Measurements from ENCODE around the gene SLC25A52. TPM values are rescaled to one million over a fixed set of nuclear protein-coding genes. Genes with fewer than 3 reads are reported as not detected.

Gene SLC25A52
- total RNA-seq, 2 experiments from 2014 or later, result not detected

DNA sequence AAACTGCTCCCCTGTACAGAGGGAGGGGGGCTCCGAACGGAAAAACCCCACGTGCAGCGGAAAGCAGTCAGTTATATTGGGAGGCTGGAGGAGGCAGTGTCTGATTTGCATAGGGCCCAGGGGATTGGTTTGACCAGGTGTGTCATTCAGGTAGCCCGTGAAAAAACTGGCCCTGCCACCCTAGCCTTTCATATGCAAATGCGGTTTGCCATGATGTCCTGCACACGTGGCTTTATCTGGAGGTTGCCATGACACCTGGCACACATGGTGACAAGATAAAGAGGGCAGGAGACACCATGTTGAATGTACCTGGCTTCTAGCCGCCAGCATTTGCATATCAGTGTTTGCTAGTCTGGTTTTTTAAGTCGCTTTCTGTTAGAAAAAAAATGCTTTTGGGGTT is 20.5 kb downstream of the SLC25A52 start:
- Histone ChIP-seq H3K4me2 (ENCODE audit: low read length) (0 out of 2 replicates have a peak overlapping the region, but pooled peaks have one; percentile 16), H3K4me3 (ENCODE audit: low read depth, low read length, poor library complexity, severe bottlenecking) (no peak overlapping the region), H3K36me3 (ENCODE audit: insufficient read depth, low read length) (no peaks in the 10 kb centered on the region; the same call in 1 of the 2 replicates), H3K9me3 (ENCODE audit: low read length) (no peaks in the 10 kb centered on the region), H2AFZ (ENCODE audit: low read length) (peak overlapping the region; percentile 61), H4K20me1 (ENCODE audit: insufficient read depth, low read length) (no peaks in the 10 kb centered on the region), H3K9me2 (ENCODE audit: insufficient read depth, low read length) (no peaks in the 10 kb centered on the region), H3K4me1 (ENCODE audit: insufficient read depth, low read length, poor library complexity, severe bottlenecking) (peaks cover 14% of the 10 kb centered on the region), H3K79me2 (ENCODE audit: insufficient read depth, low read depth, low read length) (no peaks in the 10 kb centered on the region), H3K27ac (ENCODE audit: low read depth, low read length, poor library complexity, severe bottlenecking) (no peak overlapping the region)
- ChIA-PET CTCF (ENCODE audit: unreplicated experiment) (no interaction called here), POLR2A (no interaction called here)
- TF ChIP-seq EZH2phosphoT487 (IDR thresholded peaks at IDR 0.05; ENCODE audit: borderline replicate concordance, low read depth, low read length), result no peak
- intact Hi-C loops (cut with micrococcal nuclease; ENCODE audit: unreplicated experiment), result no loop called here
- DNase-seq (ENCODE audit: low spot score), result peak; percentile 5
- no TSS peak for BruUV-seq (replicated peaks)

DNA sequence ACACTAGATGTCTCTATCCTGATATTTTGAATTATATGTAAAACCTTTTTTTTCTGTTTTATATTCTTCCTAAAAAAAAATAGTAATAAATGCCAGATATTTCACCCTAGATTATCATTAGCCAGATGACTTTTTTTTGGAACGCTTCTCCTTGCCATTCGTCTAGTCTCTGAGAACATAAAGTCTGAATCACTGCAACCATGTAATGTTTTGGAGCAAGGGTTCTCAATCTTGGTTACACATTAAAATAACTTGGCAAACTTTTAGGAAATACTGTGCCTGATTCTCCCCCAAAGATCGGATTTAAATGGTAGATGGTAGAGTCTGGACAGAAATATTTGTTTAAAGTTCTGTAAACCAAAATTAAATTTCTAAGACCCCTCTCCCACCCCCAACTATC is 21.0 kb downstream of the SLC25A52 start:
- TF ChIP-seq, protein P1, sequence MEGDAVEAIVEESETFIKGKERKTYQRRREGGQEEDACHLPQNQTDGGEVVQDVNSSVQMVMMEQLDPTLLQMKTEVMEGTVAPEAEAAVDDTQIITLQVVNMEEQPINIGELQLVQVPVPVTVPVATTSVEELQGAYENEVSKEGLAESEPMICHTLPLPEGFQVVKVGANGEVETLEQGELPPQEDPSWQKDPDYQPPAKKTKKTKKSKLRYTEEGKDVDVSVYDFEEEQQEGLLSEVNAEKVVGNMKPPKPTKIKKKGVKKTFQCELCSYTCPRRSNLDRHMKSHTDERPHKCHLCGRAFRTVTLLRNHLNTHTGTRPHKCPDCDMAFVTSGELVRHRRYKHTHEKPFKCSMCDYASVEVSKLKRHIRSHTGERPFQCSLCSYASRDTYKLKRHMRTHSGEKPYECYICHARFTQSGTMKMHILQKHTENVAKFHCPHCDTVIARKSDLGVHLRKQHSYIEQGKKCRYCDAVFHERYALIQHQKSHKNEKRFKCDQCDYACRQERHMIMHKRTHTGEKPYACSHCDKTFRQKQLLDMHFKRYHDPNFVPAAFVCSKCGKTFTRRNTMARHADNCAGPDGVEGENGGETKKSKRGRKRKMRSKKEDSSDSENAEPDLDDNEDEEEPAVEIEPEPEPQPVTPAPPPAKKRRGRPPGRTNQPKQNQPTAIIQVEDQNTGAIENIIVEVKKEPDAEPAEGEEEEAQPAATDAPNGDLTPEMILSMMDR (conservative IDR thresholded peaks at IDR 0.05; ENCODE audit: low read length), result no peak
- no peak for TF ChIP-seq EZH2phosphoT487 (IDR thresholded peaks at IDR 0.05; ENCODE audit: borderline replicate concordance, low read depth, low read length)
- H4K20me1 ChIP-seq (ENCODE audit: insufficient read depth, low read length), result no peaks in the 10 kb centered on the region
- no peaks in the 10 kb centered on the region for H3K9me2 ChIP-seq (ENCODE audit: insufficient read depth, low read length)
- intact Hi-C loops (cut with micrococcal nuclease; ENCODE audit: unreplicated experiment), result loop anchor here (10.0 kb wide), 1 partner anchor 215 kb away; no protein-coding TSS in a partner anchor
- BruUV-seq (replicated peaks), result no TSS peak
- H3K4me3 ChIP-seq (ENCODE audit: low read depth, low read length, poor library complexity, severe bottlenecking), result no peak overlapping the region
- H3K79me2 ChIP-seq (ENCODE audit: insufficient read depth, low read depth, low read length), result no peaks in the 10 kb centered on the region
- no peak overlapping the region for H3K4me2 ChIP-seq (ENCODE audit: low read length)
- peaks cover 14% of the 10 kb centered on the region for H3K4me1 ChIP-seq (ENCODE audit: insufficient read depth, low read length, poor library complexity, severe bottlenecking)
- H2AFZ ChIP-seq (ENCODE audit: low read length), result no peak overlapping the region; the same call in 1 of the 2 replicates
- no peaks in the 10 kb centered on the region; the same call in 1 of the 2 replicates for H3K36me3 ChIP-seq (ENCODE audit: insufficient read depth, low read length)
- ChIA-PET POLR2A (no interaction called here), CTCF (ENCODE audit: unreplicated experiment) (no interaction called here)
- no peaks in the 10 kb centered on the region for H3K9me3 ChIP-seq (ENCODE audit: low read length)
- DNase-seq (ENCODE audit: low spot score), result no peak
- H3K27ac ChIP-seq (ENCODE audit: low read depth, low read length, poor library complexity, severe bottlenecking), result no peak overlapping the region

DNA sequence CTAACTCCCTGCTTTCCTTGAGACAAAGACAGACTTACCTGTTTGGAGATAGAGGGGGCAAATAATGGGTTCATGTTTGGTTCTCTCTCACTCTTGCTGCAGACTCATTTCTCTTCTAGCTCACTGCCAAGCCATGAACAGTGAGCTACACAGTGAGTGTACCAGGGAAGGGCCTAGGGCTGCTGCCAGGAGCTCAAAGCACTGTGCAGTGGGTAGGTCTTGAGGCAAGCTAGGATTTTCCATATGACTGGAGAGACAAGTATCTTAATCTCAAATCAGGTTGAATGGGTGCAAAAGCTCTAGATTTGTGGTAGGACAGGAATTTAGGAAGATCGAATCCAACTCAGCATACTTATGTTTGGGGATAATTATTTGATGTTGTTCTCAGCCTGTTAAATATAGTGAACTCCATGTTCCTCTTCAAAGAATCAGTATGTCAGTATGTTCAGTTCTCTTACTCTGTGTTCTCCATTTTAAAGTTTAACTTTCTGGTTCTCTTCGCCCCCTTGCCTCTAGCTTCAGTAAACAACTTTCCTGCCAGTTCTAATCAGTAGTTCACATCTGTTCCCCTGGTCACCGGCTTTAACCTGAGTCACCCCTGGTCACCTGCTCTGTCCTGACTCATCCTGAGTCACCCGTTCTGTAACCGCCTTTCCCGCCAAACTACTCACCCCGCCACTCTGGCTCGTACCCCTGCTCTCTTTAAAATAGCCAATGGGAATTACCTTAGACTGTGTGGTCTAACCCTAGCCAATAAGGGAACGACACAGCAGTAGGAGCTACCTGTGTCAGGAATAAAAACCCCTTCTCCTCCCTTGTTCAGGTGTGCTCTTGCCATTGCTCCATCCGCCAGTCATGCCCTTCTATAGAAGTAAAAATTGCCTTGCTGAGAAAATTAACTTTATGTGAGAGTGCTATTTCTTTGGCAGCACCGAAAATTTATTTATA is 21.9 kb downstream of the SLC25A52 start:
- BruUV-seq (replicated peaks), result no TSS peak
- no peak for TF ChIP-seq EZH2phosphoT487 (IDR thresholded peaks at IDR 0.05; ENCODE audit: borderline replicate concordance, low read depth, low read length)
- TF ChIP-seq, protein P1 (conservative IDR thresholded peaks at IDR 0.05; ENCODE audit: low read length), result no peak
- CTCF ChIA-PET (ENCODE audit: unreplicated experiment), result no interaction called here
- Histone ChIP-seq H3K27ac (ENCODE audit: low read depth, low read length, poor library complexity, severe bottlenecking) (no peak overlapping the region), H4K20me1 (ENCODE audit: insufficient read depth, low read length) (no peaks in the 10 kb centered on the region), H3K4me1 (ENCODE audit: insufficient read depth, low read length, poor library complexity, severe bottlenecking) (peaks cover 14% of the 10 kb centered on the region), H3K4me2 (ENCODE audit: low read length) (no peak overlapping the region), H3K4me3 (ENCODE audit: low read depth, low read length, poor library complexity, severe bottlenecking) (no peak overlapping the region), H3K36me3 (ENCODE audit: insufficient read depth, low read length) (no peaks in the 10 kb centered on the region; the same call in 1 of the 2 replicates), H3K9me2 (ENCODE audit: insufficient read depth, low read length) (no peaks in the 10 kb centered on the region), H3K9me3 (ENCODE audit: low read length) (no peaks in the 10 kb centered on the region), H2AFZ (ENCODE audit: low read length) (no peak overlapping the region), H3K79me2 (ENCODE audit: insufficient read depth, low read depth, low read length) (no peaks in the 10 kb centered on the region)
- intact Hi-C loops (cut with micrococcal nuclease; ENCODE audit: unreplicated experiment), result loop anchor here (10.0 kb wide), 1 partner anchor 216 kb away; no protein-coding TSS in a partner anchor
- DNase-seq (ENCODE audit: low spot score), result no peak
- POLR2A ChIA-PET, result interaction anchor here (0.9 kb wide), 1 partner anchor 169 kb away, joined by 3 read pairs; no protein-coding TSS in a partner anchor

All from OCI-LY7 (cell line).